Vagina (tissue), 2 donors: ENCODE measurements around the gene DARS2. TPM values are rescaled to one million over a fixed set of nuclear protein-coding genes. Genes with fewer than 3 reads are reported as not detected.
"Not testable (repeated sequence)": the region's sequence is repeated elsewhere in the genome, so short reads cannot be mapped to it uniquely, and the experiment has no call there.

ENCODE experiments used
- DNase-seq, 2 donors: peaks; one replicate each; pipeline ENCODE4 v3.0.0-alpha.2; 2017; ENCODE audit errors: extremely low spot score in 2 of 2
- H3K27ac ChIP-seq: fragments of 200-600 bp; sonication (generic); one replicate; pipeline ENCODE4 v1.5.1; 2019
- H3K27me3 ChIP-seq: fragments of 200-600 bp; sonication (generic); one replicate; pipeline ENCODE4 v1.5.1; 2019
- H3K36me3 ChIP-seq, 2 donors: fragments of 200-600 bp; sonication (generic); one replicate each; pipeline ENCODE4 v1.5.1; 2017 to 2019
- H3K4me1 ChIP-seq: fragments of 200-600 bp; sonication (generic); one replicate; pipeline ENCODE4 v1.5.1; 2019
- H3K4me3 ChIP-seq, 2 donors: fragments of 200-600 bp; sonication (generic); 1 replicate in 1 of 2; 2 replicates in 1 of 2; pipeline ENCODE4 v1.5.1; 2016 to 2019
- H3K9me3 ChIP-seq: fragments of 200-600 bp; sonication (generic); one replicate; pipeline ENCODE4 v1.5.1; 2019
- CTCF ChIP-seq, 3 experiments: fragments of 450-650 bp in 2 of 3; fragments of 200-600 bp in 1 of 3; sonication (generic) in 1 of 3; IDR thresholded peaks; one replicate each; pipeline ENCODE4 v1.5.1; 2017 to 2019; ENCODE audit warnings: antibody characterized with exemption in 3 of 3, mild to moderate bottlenecking in 2 of 3, moderate library complexity in 2 of 3
- POLR2A ChIP-seq, 2 donors: fragments of 450-650 bp; IDR thresholded peaks; one replicate each; pipeline ENCODE4 v1.6.1; 2017; ENCODE audit warnings: antibody characterized with exemption in 2 of 2, mild to moderate bottlenecking in 2 of 2, moderate library complexity in 2 of 2
- POLR2AphosphoS5 ChIP-seq, 2 donors: sonication (generic); formaldehyde crosslinking; IDR thresholded peaks; one replicate each; pipeline ENCODE4 v1.9.0; 2017; ENCODE audit warnings: antibody characterized with exemption in 2 of 2, mild to moderate bottlenecking in 2 of 2, low read depth in 1 of 2; ENCODE audit not compliant: insufficient read depth in 1 of 2
- intact Hi-C: fragments of 100-400 bp; cut with DNase I; formaldehyde crosslinking; loops from one replicate; pipeline ENCODE4 v1.15.1; 2023
- total RNA-seq: library from RNA; depleted of rRNA; stranded (reverse); fragments of >200 nt; gene quantifications from one replicate; pipeline ENCODE4 v1.2.3, GENCODE V29; 2016

The DARS2 gene
- total RNA-seq, 1 donor from 2014 or later, result 6.4 TPM

GRCh38 chr1:173871500-173871899 lies 47.0 kb downstream of the DARS2 start:
- H3K27me3 ChIP-seq, result no peaks in the 10 kb centered on the region
- no peaks in the 10 kb centered on the region for H3K9me3 ChIP-seq
- no peak overlapping the region for H3K4me3 ChIP-seq
- no peak for DNase-seq
- peaks cover 22% of the 10 kb centered on the region for H3K4me1 ChIP-seq
- TF ChIP-seq CTCF (IDR thresholded peaks at IDR 0.05), result no peak
- no peak for TF ChIP-seq POLR2AphosphoS5 (IDR thresholded peaks at IDR 0.05; ENCODE audit: insufficient read depth in 1 of 2, low read depth in 1 of 2)
- no peak for TF ChIP-seq POLR2A (IDR thresholded peaks at IDR 0.05)
- H3K27ac ChIP-seq, result no peak overlapping the region
- H3K36me3 ChIP-seq, result peaks cover 0 to 26% of the 10 kb centered on the region in 2 donors
- intact Hi-C loops, result no loop called here

GRCh38 chr1:173876732-173877131 lies 52.3 kb downstream of the DARS2 start:
- peaks cover 3 to 25% of the 10 kb centered on the region in 2 donors for H3K36me3 ChIP-seq
- intact Hi-C loops, result no loop called here
- no peak overlapping the region for H3K27ac ChIP-seq
- H3K4me3 ChIP-seq, result no peak overlapping the region
- no peak for DNase-seq
- H3K4me1 ChIP-seq, result no peaks in the 10 kb centered on the region
- TF ChIP-seq CTCF (IDR thresholded peaks at IDR 0.05) (no peak), POLR2AphosphoS5 (IDR thresholded peaks at IDR 0.05; ENCODE audit: insufficient read depth in 1 of 2, low read depth in 1 of 2) (no peak), POLR2A (IDR thresholded peaks at IDR 0.05) (no peak)
- no peaks in the 10 kb centered on the region for H3K9me3 ChIP-seq
- no peaks in the 10 kb centered on the region for H3K27me3 ChIP-seq

GRCh38 chr1:173878251-173878650 lies 53.8 kb downstream of the DARS2 start:
- no peak for DNase-seq
- no peaks in the 10 kb centered on the region for H3K27me3 ChIP-seq
- no peak overlapping the region for H3K4me3 ChIP-seq
- no peaks in the 10 kb centered on the region for H3K4me1 ChIP-seq
- no peak overlapping the region for H3K27ac ChIP-seq
- TF ChIP-seq POLR2AphosphoS5 (IDR thresholded peaks at IDR 0.05; ENCODE audit: insufficient read depth in 1 of 2, low read depth in 1 of 2) (no peak), POLR2A (IDR thresholded peaks at IDR 0.05) (no peak)
- H3K36me3 ChIP-seq, result peaks cover 3 to 25% of the 10 kb centered on the region in 2 donors
- intact Hi-C loops, result no loop called here
- H3K9me3 ChIP-seq, result no peaks in the 10 kb centered on the region

GRCh38 chr1:173881117-173881516 lies 56.6 kb downstream of the DARS2 start:
- H3K27me3 ChIP-seq, H3K4me3 ChIP-seq, H3K9me3 ChIP-seq, intact Hi-C loops, DNase-seq, H3K27ac ChIP-seq, H3K4me1 ChIP-seq: not testable (repeated sequence)
- peaks cover 3 to 23% of the 10 kb centered on the region in 2 donors for H3K36me3 ChIP-seq

GRCh38 chr1:173884701-173885100 lies 60.2 kb downstream of the DARS2 start:
- DNase-seq, result no peak
- intact Hi-C loops, result no loop called here
- no peaks in the 10 kb centered on the region for H3K9me3 ChIP-seq
- H3K27me3 ChIP-seq, result no peaks in the 10 kb centered on the region
- no peaks in the 10 kb centered on the region for H3K4me1 ChIP-seq
- peaks cover 3 to 16% of the 10 kb centered on the region in 2 donors for H3K36me3 ChIP-seq
- no peak for TF ChIP-seq POLR2AphosphoS5 (IDR thresholded peaks at IDR 0.05; ENCODE audit: insufficient read depth in 1 of 2, low read depth in 1 of 2)
- no peak for TF ChIP-seq CTCF (IDR thresholded peaks at IDR 0.05)
- no peak overlapping the region for H3K27ac ChIP-seq
- H3K4me3 ChIP-seq, result no peak overlapping the region

- Histone ChIP-seq H3K9me3 (no peaks in the 10 kb centered on the region), H3K27ac (no peak overlapping the region), H3K4me3 (no peak overlapping the region), H3K36me3 (peaks cover 0 to 16% of the 10 kb centered on the region in 2 donors), H3K27me3 (no peaks in the 10 kb centered on the region), H3K4me1 (no peaks in the 10 kb centered on the region)
- no peak for DNase-seq
- TF ChIP-seq CTCF (IDR thresholded peaks at IDR 0.05) (no peak), POLR2AphosphoS5 (IDR thresholded peaks at IDR 0.05; ENCODE audit: insufficient read depth in 1 of 2, low read depth in 1 of 2) (no peak), POLR2A (IDR thresholded peaks at IDR 0.05) (no peak)
- intact Hi-C loops, result no loop called here
These were observed 62.5 kb downstream of the DARS2 start for GRCh38 chr1:173886746-173887611.
